H1 (cell line): ENCODE measurements around the gene SNX6. TPM values are rescaled to one million over a fixed set of nuclear protein-coding genes. Genes with fewer than 3 reads are reported as not detected.

Source experiments
- SUZ12 ChIP-seq: fragments of 200-600 bp; sonication (generic); IDR thresholded peaks from 2 replicates; pipeline ENCODE4 v1.6.1; 2012; ENCODE audit warnings: mild to moderate bottlenecking, inconsistent platforms, low read length, moderate library complexity, mixed read lengths
- polyA plus RNA-seq, 7 experiments: library from polyadenylated mRNA; depleted of rRNA in 3 of 7; stranded (reverse) in 5 of 7; unstranded in 2 of 7; fragments of >200 nt in 5 of 7; fragments of 200-250 nt in 2 of 7; gene quantifications; 1 replicate in 5 of 7; 2 replicates in 1 of 7; 4 replicates in 1 of 7; pipeline versions ENCODE4 v1.2.1 to v1.2.3, GENCODE V29; 2011 to 2013; ENCODE audit warnings: missing spikeins in 2 of 7, mixed read lengths in 2 of 7
- total RNA-seq: library from RNA; stranded (reverse); fragmentation: NEBNext Ultra II Directional; extraction: Animal tissue kit (Norgen Biotek cat#: 25700); gene quantifications from 2 replicates; pipeline ENCODE4 v1.2.1, GENCODE V29; 2021
- TF ChIP-seq, protein P1 (sequence below): fragments of 300-600 bp; sonication (generic); IDR thresholded peaks from 2 replicates; pipeline ENCODE4 v1.7.1; 2012; ENCODE audit warnings: low read length, moderate library complexity, mild to moderate bottlenecking, inconsistent platforms; ENCODE audit not compliant: insufficient replicate concordance

SNX6 gene
- total and polyA plus RNA-seq, 2 of the 8 experiments (the other 6 are each of a cell fraction or from before 2014, with no cell fraction given): 53.4 to 71.1 TPM

DNA sequence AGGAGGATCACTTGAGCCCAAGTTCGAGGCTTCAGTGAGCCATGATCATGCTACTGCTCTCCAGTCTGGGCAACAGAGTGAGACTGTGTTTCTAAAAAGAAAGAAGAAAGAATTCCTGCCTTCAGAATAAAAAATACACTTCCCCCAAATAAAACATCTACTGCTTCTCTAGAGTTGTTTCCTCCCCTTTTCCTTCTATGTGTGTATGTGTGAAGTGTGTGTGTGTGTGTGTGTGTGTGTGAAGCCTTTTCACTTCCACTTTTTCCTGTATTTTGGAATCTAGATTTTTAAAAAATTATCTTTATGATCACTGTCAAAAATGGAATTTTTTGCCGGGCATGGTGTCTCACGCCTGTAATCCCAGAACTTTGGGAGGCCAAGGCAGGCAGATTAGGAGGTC is 12.6 kb upstream of the SNX6 start (continued):
- TF ChIP-seq, protein P1, sequence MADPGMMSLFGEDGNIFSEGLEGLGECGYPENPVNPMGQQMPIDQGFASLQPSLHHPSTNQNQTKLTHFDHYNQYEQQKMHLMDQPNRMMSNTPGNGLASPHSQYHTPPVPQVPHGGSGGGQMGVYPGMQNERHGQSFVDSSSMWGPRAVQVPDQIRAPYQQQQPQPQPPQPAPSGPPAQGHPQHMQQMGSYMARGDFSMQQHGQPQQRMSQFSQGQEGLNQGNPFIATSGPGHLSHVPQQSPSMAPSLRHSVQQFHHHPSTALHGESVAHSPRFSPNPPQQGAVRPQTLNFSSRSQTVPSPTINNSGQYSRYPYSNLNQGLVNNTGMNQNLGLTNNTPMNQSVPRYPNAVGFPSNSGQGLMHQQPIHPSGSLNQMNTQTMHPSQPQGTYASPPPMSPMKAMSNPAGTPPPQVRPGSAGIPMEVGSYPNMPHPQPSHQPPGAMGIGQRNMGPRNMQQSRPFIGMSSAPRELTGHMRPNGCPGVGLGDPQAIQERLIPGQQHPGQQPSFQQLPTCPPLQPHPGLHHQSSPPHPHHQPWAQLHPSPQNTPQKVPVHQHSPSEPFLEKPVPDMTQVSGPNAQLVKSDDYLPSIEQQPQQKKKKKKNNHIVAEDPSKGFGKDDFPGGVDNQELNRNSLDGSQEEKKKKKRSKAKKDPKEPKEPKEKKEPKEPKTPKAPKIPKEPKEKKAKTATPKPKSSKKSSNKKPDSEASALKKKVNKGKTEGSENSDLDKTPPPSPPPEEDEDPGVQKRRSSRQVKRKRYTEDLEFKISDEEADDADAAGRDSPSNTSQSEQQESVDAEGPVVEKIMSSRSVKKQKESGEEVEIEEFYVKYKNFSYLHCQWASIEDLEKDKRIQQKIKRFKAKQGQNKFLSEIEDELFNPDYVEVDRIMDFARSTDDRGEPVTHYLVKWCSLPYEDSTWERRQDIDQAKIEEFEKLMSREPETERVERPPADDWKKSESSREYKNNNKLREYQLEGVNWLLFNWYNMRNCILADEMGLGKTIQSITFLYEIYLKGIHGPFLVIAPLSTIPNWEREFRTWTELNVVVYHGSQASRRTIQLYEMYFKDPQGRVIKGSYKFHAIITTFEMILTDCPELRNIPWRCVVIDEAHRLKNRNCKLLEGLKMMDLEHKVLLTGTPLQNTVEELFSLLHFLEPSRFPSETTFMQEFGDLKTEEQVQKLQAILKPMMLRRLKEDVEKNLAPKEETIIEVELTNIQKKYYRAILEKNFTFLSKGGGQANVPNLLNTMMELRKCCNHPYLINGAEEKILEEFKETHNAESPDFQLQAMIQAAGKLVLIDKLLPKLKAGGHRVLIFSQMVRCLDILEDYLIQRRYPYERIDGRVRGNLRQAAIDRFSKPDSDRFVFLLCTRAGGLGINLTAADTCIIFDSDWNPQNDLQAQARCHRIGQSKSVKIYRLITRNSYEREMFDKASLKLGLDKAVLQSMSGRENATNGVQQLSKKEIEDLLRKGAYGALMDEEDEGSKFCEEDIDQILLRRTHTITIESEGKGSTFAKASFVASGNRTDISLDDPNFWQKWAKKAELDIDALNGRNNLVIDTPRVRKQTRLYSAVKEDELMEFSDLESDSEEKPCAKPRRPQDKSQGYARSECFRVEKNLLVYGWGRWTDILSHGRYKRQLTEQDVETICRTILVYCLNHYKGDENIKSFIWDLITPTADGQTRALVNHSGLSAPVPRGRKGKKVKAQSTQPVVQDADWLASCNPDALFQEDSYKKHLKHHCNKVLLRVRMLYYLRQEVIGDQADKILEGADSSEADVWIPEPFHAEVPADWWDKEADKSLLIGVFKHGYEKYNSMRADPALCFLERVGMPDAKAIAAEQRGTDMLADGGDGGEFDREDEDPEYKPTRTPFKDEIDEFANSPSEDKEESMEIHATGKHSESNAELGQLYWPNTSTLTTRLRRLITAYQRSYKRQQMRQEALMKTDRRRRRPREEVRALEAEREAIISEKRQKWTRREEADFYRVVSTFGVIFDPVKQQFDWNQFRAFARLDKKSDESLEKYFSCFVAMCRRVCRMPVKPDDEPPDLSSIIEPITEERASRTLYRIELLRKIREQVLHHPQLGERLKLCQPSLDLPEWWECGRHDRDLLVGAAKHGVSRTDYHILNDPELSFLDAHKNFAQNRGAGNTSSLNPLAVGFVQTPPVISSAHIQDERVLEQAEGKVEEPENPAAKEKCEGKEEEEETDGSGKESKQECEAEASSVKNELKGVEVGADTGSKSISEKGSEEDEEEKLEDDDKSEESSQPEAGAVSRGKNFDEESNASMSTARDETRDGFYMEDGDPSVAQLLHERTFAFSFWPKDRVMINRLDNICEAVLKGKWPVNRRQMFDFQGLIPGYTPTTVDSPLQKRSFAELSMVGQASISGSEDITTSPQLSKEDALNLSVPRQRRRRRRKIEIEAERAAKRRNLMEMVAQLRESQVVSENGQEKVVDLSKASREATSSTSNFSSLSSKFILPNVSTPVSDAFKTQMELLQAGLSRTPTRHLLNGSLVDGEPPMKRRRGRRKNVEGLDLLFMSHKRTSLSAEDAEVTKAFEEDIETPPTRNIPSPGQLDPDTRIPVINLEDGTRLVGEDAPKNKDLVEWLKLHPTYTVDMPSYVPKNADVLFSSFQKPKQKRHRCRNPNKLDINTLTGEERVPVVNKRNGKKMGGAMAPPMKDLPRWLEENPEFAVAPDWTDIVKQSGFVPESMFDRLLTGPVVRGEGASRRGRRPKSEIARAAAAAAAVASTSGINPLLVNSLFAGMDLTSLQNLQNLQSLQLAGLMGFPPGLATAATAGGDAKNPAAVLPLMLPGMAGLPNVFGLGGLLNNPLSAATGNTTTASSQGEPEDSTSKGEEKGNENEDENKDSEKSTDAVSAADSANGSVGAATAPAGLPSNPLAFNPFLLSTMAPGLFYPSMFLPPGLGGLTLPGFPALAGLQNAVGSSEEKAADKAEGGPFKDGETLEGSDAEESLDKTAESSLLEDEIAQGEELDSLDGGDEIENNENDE: no peak
- no peak for TF ChIP-seq SUZ12
